ENCODE data around the gene AK8.

AK8 gene

DNA sequence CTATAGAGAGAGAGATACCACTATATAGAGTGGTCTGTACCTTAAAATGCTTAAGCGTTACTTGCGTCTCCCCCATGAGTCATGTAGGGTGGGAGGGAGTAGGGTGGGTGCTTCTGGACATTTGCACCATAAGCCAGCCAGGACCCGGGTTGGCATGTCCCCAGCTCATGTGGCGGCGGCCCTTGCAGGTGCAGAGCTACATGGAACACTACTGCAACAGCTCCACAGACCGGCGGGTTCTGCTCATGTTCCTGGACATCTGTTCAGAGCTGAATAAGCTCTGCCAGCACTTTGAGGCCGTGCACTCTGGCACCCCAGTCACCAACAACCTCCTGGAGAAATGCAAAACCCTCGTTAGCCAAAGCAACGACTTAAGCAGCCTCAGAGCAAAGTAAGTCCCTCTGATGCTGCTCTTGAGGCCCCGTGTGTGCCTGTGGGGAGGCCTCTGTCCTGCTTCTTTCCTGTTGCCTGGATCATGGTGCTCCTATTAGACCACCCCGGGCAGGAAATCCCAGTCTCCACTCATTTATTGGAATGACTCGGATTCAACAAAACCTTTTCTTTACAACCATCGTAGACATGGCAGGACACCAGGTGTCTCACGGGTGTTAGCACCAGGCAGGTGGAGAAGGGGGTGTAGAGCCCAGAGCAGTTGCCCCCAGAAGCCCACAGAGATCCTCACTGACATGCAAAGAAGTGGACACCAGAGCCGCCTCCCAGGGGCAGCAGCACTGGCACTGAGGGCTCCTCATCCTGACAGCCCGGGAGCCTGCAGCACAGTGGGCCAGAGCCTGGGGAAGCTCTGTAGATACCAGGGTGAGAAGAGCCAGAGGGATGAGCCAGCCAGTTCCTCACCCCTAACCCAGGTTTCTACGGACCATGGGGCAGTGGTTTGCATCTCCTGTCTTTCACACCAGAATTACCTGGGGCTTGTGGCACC, 9.4 kb upstream of the AK8 start:
- DNase-seq: no peak

DNA sequence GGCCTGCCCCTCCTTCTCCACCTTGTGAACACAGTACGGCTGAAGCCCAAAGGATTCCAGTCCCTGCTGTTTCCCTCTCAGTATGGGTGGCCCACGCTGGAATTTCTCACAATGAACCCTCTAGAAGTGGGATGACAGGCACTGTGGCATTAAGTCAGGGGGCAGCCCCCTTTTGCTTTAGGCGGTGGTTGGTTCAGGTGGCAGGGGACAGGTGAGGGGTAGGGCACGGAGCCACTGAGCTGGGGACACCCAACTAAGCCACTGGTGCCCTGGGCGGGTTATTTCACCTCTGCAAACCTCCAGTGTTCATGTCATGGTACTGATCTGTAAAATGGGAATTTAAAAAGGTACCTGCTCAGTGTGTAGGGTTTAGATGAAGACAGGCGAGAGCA, 8.2 kb upstream of the AK8 start:
- DNase-seq: no peak

DNA sequence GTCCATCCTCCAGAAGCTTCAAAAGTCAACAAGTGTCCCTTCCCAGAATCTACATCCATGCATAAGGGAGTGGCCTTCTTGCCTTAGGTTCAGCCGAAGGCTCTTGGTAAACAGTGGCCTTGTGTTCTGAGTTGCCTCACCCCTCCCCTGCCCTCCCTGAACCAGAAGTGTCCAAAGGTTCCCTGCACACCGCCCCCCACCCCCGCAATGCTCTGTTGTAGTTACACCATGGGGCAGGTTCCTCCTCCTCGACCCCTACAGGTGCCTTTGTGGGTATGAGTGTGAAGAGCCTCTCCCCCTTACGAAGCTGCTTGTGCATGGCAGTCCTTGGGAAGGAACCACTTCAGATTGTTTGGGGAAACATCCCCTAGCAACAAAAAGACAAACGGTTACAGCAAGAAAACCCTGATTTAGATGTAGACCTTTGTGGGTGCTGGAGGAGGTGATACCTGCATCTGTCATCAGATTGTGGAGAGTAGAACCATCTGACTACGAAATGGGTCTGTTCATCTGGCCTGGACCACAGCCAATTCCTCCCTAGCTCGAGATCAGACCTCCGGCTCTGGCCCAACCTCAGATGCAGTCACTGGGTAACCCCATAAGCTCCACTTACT, 7.7 kb upstream of the AK8 start:
- no peak for DNase-seq

DNA sequence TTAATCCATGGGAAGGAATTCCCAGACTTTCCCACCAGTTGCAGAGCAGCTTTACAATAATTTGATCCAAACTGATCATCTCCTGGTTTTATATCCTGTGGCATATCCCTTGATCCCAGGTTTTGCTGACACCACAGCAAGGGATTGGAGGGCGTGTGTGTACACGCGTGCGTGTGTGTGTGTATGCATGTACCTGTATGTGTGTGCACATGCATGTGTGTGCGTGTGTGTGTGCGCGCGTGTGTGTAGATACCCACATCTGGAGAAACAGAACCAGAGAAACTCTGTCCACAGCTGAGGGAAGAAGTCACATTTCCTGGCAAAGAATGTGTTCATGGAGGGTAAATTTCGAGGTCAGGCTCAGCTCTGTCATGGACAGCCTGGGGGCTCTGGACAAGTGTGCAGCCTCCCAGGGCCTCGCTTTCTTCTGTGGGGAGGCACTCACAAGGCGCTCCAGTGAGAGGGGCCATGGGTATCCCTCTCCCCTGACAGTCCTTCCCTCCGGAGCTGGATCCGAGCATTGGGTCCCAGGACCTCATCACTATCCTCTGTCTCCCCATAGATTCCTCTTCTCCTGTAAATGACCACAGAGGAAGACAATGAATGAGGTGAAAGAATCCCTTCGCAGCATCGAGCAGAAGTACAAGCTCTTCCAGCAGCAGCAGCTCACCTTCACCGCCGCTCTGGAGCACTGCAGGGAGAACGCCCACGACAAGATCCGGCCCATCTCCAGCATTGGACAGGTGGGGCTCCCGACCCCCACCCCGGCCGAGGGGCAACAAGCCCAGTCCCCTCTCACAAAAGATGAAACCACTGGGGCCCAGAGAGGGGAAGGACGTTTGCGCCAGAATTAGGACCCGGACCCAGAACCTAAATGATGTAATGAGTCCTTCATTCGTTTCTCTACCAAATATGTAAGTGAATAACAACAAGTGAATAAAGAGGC, 5.5 kb upstream of the AK8 start:
- DNase-seq: no peak

DNA sequence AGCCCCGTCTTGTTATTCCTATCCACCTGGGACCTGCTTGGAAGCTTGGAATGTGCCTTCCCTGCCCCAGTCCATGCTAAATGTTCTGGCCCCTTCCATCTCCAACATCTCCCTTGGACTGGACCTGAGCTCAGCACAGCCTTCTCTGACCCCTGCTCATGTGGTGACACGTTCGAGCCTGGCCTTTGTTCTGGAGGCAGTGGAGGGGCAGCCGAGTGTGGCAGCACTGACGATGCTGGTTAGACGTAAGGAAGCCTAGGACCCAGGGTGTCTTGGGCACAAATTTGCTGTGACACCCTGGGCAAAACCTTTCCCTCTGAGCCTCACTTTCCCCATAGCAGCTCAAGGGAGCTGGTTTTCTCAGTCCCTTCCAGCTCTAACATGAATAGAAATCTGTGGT, 4.5 kb upstream of the AK8 start:
- DNase-seq: no peak

DNA sequence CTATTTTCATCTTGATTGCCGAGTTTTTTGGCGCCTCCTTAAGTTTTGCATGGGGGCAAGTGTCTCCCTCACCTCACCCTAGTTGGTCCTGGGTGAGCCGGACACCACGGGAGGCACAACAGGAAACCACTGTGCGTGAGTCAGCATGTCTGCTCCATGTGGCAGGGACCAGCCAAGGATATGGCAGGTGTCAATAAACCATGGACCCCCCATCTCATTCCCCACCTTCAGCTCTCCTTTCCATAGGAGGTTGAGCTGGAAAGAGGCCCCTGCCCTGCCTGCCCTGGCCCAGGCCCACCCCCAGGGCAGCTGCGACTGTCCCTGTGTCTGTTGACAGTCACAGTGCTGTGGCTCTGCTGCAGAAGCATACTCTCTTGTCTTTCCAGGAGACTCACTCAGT, 3.7 kb upstream of the AK8 start:
- no peak for DNase-seq

DNA sequence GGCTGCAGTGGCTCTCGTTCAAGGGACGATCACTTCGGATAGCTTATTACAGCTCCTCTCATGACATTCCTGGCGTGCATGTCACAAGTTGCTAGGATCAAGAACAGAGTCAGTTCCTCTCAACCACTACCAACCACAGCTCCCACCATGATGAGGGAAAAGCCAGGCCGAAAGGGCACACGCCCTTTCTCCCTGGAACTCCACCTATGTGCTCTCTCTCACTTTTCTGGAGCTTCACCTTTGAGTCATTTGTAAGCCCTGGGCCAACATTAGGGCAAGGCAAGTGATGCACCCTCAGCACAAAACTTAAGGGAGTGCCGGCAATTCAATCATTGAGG, 2.2 kb upstream of the AK8 start:
- no peak for DNase-seq

DNA sequence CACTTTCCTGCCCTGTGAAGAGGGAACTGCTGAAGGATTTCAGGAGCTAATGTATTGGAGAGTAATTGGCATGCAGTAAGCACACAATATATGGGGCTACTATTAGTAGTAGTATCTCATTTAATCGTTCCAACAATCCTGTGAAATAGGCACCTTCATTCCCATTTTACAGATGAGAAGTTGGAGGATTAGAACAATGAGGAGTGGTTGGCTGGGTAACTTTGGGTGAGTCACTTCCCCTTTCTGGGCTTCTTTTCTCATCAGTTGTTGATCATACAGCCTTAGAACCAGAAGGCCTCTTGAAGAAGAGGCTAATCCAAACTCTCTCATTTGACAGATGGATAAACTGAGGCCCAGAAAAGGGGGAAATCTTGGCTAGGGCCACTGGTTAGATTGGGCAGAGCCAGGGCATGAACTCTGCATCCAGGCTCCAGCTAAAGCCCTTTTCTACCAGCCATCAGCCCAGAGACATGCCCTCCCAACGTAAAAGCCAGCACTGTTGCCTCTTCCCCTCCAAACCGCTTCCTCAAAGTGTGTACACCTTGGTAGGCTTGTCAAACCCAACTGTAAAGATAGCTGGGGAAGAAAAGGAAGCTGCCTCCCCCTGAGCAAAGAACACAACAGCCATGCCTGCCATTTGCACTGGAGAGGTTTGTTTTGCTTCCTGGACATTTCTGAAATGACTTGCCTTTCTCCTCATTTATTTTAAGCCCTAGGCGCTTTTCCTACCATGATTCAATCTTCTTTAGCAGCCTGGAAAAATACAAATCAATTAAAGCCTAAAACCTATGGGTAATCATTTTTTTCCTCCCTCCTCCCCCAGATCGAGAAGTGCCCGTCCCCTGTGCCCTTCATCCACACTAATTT, 1.6 kb upstream of the AK8 start:
- DNase-seq: no peak

DNA sequence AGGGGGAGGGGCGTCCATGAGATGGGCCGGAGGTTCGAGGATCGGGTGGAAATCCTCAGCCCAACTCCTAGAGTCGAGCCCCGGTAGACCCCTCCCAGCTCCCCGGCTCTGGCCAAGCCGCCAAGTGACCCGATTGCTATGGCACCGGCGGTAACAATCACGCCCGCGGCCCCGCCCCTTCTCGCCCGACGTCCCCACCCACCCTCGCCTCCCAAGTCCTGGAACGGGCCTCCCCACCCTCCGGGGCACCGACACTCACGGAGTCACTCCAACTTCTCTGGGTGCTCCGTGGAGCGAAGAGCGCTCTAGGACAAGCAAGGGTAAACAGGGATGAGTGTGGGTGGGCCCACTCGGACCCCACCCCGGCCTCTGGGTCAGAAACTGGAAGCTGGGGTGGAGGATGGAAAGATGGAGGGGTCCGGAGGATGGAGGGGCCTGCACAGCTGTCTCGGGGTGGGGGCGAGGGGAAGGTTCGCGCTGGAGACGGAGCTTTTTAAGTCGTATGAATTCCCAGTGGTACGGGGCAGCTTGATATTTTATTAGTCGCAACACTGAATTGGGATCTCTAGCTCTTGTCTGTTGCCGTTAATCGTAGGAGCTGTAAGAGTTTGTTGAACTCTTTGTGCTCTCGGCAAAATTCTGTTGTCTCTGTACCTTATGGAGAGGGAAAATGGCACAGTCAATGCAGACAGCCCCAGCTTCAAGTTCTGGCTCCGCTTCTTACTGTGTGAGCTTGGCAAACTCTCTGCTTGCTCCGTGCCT, 792 bp upstream of the AK8 start, which contains the start of gene SPACA9:
SPACA9 (plus strand) TSS at position 204 of the 762 bp plus-strand sequence. CDS start 5,050 bp downstream, outside the sequence.
- DNase-seq: peak; percentile 25

DNA sequence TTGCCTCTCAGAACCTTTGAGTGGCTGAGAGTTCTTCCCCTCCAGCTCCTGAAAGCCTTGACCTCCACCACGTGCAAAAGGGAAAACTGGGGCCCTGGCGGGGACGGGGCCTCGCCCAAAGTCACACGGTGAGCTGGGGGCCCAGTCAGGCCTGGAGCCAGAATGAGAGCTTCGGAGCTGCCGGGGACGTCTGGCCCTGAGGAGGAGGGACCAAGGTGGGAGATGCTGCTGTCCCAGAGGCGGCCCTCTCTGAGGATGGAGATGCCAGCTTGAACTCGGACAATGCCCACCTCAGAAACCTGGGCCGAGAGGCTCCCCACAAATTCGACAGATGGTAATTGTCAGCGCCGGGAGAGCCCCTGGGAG, 643 bp downstream of the AK8 start:
- no peak for DNase-seq

DNA sequence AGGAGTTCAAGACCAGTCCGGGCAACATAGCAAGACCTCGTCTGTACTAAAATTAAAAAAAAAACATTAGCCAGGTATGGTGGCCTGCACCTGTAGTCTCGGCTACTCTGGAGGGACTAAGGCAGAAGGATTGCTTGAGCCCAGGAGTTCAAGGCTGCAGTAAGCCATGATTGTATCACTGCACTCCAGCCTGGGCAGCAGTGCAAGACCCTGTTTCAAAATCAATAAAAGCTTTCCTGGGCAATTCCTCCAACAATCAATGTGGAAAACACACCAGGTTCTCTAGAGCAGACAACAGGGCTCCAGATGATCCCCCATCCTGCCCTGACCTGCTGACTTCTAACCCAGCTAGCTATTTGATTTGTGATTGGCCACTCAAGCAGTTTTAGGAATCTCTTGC, 1.2 kb downstream of the AK8 start:
- no peak for DNase-seq

DNA sequence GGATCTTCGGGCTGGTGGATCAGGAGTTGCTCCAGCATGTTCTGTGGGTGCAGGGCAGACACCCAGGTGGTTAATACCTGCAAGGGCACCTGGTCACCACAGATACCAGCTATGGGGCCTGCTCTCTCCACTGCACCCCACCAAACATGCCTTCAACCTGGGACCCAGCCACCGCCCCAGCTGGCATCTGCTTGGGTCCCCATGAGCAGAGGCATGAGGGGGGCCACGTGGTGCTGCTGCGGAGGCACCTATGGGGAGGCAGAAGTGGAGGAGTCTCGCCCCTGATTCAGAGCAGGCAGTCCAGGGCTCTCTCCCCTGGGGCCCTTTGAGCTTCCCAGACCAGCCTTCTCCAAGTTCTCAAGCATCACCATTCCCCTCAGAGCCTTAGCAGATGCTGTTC, 2.9 kb downstream of the AK8 start:
- no peak for DNase-seq

DNA sequence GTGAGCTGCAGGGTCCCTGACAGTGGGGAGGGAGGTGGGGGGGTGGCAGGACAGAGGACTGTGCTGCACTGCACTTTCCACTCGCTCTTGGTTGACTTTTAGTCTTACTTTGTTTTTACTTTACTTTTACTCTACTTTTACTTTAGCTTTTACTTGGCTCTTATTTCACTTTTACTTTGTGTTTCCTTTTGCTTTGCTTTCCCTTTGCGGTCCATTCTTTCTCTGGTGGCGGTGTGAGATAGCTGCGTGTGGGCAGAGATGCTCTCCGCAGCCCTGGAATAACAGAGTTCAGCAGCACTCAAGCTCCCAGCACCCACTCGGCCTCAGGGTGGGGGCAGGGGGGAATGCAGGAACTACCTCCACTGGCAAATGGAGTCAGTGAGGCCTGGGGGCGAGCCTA, 4.7 kb downstream of the AK8 start:
- DNase-seq: no peak

DNA sequence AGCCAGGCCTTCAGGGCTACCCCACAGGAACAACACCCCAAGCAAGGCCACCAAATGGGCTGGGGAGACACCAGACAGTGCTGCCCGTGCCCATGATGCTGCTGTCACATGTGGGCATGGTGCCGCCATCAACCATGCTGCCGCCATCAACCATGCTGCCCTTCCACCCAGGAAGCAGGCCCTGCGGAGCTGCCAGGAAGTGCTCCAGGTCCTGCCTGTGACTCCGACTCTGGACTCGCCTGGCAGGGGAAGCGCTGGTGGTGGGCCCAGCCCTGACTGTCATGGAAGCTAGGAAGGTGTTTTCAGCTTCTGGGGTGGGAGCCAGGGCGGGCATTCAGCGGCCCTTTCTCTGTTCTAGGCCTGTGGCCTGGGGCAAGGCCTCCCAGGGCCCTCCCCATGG, 8.8 kb downstream of the AK8 start:
- DNase-seq: no peak

DNA sequence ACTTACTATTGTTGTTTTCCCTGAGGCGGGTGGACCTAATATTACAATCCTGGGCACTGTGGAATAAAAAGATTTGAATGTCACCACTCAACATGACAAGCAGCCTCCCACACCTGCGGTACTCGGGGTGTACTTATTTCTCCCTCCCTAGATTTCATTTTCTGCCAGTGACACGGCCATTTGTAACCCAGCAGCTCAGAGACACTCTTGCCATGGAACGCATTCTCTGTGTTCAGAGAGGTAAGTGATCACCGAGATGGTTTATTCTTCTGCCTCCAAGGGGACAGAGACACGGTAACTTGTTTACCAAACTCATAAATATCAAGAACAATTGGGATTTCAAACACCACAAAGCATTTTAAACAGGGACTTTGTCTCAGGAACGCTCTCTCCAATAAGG, 11.2 kb downstream of the AK8 start:
- DNase-seq: no peak

DNA sequence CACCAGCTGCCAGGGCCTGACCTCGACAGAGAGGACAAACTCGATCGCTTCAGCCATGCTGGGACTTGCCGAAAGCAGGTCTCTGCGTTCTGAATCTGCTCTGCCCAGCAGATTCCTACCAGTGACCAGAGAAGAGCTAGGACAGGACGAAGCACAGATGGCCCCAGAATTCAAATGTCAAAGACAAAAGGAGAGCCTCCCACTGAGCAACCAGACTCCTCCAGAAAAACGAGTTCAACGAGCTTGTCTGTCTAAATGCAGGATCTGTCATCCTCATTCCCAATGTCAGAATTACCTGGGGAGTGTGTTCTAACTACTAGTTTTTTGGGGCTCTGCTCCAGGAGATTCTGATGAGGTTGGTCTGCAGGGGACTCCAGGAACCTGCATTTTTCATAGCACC, 13.4 kb downstream of the AK8 start:
- DNase-seq: no peak

DNA sequence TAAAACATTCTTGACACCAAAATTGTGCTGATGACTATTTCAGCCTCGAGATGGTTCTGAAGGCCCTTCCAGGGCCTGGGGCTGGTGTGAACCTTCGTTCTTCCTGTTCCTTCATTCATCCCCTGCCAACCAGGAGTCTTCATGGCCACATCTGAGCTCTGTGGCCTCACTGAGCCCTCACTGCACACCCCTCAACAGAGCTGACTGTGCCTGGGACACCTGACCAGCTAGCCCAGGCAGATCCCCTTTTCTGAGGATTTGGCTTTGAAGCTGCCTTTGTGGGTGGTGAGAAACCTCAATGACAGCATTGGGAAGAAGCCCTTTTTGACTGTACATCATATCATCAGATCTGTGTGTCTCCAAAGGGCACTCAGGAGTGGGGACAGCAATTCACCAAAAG, 13.8 kb downstream of the AK8 start:
- DNase-seq: no peak

DNA sequence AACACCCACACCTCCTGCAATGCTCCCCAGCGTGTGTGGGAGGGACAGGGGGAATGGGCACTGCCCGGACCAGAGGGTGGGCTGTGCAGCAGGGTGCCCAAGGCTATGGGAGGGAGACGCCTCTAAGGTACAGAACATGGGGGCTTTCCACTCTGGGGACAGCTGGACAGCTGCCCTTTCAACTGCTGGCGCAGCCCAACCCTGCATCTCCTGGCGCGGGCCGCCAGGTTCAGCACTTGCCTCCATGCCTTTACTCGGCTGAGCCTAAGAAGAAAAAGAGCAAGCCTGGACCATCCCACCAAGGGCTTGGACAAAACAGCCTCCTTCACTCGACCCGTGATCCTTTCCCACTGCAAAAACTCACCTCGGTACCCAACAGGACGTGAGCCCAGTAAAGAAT, 15.0 kb downstream of the AK8 start:
- no peak for DNase-seq

DNA sequence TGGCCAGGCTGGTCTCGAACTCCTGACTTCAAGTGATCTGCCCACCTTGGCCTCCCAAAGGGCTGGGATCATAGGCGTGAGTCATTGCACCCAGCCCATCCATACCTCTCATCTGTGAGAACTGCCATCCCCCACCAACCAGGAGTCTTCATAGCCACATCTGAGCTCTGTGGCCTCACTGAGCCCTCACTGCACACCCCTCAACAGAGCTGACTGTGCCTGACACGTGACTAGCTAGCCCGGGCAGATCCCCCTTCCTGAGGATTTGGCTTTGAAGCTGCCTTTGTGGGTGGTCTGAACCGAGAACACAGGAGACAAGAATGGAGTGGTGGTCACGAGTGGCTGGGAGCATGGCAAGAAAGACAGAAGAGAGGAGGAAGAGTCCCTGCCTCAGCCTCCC, 15.6 kb downstream of the AK8 start:
- no peak for DNase-seq

DNA sequence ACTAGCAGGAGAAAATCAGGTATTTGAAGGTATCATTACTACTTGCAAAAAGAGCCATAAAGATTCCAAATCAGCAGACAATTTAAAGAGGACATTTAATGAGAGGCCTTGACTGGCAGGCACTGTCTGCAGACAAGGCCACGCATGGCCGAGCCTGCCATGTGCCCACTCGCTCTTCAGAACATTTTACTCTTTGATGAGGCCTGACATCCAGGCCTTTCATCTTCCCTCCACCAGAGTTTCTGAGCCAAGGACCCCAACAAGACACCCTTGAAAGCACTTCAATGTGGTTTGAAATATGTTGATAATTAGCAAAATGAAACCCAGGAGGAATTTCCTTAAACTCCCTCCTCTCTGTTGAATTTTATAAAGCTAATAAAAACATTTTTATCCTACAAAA, 16.4 kb downstream of the AK8 start:
- no peak for DNase-seq

DNA sequence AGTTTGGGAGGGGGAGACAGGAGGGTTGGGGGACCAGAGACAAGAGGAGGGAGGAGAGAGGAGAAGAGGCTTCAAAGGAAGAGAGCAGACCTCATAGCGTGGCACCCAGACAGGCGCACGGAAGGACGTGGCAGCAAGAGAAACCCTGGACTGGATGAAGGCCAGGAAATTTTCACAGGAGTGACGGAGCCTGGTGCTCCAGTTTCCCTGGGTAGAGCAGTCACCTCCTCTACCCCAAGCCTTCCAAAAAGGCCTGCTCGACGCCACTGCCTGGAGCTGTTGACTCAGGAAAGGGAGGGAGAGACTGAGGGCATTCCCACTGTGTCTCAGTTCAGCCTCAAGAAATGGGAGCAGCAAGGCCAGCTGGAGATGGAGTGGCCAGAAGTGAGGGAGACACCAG, 19.3 kb downstream of the AK8 start:
- DNase-seq: no peak
